NCI-H524 treated with DMSO at 0.1 percent for 48 hours (cell line): ENCODE results near the gene GNAO1.

Experiments used
- DNase-seq: peaks from one replicate; lab custom pipeline; 2025; lab: John Stamatoyannopoulos, UW

The GNAO1 gene

GRCh38 chr16:56401482-56401881 lies 210.2 kb downstream of the GNAO1 start:
- DNase-seq: peak; percentile 91

GRCh38 chr16:56405977-56406672 lies 214.8 kb downstream of the GNAO1 start:
- no peak for DNase-seq
